ENCODE data around the gene ARHGAP26.

Gene ARHGAP26

GRCh38 chr5:143224672-143225071 lies 454.5 kb downstream of the ARHGAP26 start:
- in situ Hi-C loops (cut with MboI; ENCODE audit: low sequenced_read_pairs), result no loop called here

GRCh38 chr5:143225511-143225910 lies 455.3 kb downstream of the ARHGAP26 start:
- in situ Hi-C loops (cut with MboI; ENCODE audit: low sequenced_read_pairs), result no loop called here

- in situ Hi-C loops (cut with MboI; ENCODE audit: low sequenced_read_pairs), result no loop called here
Measured at GRCh38 chr5:143226361-143226760, 456.2 kb downstream of the ARHGAP26 start.

GRCh38 chr5:143226872-143227271 lies 456.7 kb downstream of the ARHGAP26 start:
- in situ Hi-C loops (cut with MboI; ENCODE audit: low sequenced_read_pairs), result no loop called here

GRCh38 chr5:143227301-143227700 lies 457.1 kb downstream of the ARHGAP26 start:
- in situ Hi-C loops (cut with MboI; ENCODE audit: low sequenced_read_pairs), result no loop called here

GRCh38 chr5:143228597-143229293 lies 458.6 kb downstream of the ARHGAP26 start:
- in situ Hi-C loops (cut with MboI; ENCODE audit: low sequenced_read_pairs), result no loop called here

- in situ Hi-C loops (cut with MboI; ENCODE audit: low sequenced_read_pairs), result no loop called here
Measured at GRCh38 chr5:143229426-143229895, 459.3 kb downstream of the ARHGAP26 start.

- in situ Hi-C loops (cut with MboI; ENCODE audit: low sequenced_read_pairs), result no loop called here
Measured at GRCh38 chr5:143229896-143230675, 459.9 kb downstream of the ARHGAP26 start.

GRCh38 chr5:143230676-143230996 lies 460.5 kb downstream of the ARHGAP26 start:
- in situ Hi-C loops (cut with MboI; ENCODE audit: low sequenced_read_pairs), result no loop called here

GRCh38 chr5:143231416-143231815 lies 461.2 kb downstream of the ARHGAP26 start:
- in situ Hi-C loops (cut with MboI; ENCODE audit: low sequenced_read_pairs), result no loop called here

- in situ Hi-C loops (cut with MboI; ENCODE audit: low sequenced_read_pairs), result no loop called here
Measured at GRCh38 chr5:143231973-143232812, 462.0 kb downstream of the ARHGAP26 start.

GRCh38 chr5:143233031-143233430 lies 462.9 kb downstream of the ARHGAP26 start:
- in situ Hi-C loops (cut with MboI; ENCODE audit: low sequenced_read_pairs), result no loop called here

GRCh38 chr5:143234162-143234842 lies 464.1 kb downstream of the ARHGAP26 start:
- in situ Hi-C loops (cut with MboI; ENCODE audit: low sequenced_read_pairs), result no loop called here

GRCh38 chr5:143235423-143235822 lies 465.2 kb downstream of the ARHGAP26 start:
- in situ Hi-C loops (cut with MboI; ENCODE audit: low sequenced_read_pairs), result no loop called here

GRCh38 chr5:143236682-143237081 lies 466.5 kb downstream of the ARHGAP26 start:
- in situ Hi-C loops (cut with MboI; ENCODE audit: low sequenced_read_pairs), result no loop called here

- in situ Hi-C loops (cut with MboI; ENCODE audit: low sequenced_read_pairs), result no loop called here
Measured at GRCh38 chr5:143237664-143238063, 467.5 kb downstream of the ARHGAP26 start.

GRCh38 chr5:143238620-143239019 lies 468.4 kb downstream of the ARHGAP26 start:
- in situ Hi-C loops (cut with MboI; ENCODE audit: low sequenced_read_pairs), result no loop called here

GRCh38 chr5:143239882-143240518 lies 469.8 kb downstream of the ARHGAP26 start:
- in situ Hi-C loops (cut with MboI; ENCODE audit: low sequenced_read_pairs), result no loop called here

GRCh38 chr5:143241892-143242291 lies 471.7 kb downstream of the ARHGAP26 start:
- in situ Hi-C loops (cut with MboI; ENCODE audit: low sequenced_read_pairs), result no loop called here

- in situ Hi-C loops (cut with MboI; ENCODE audit: low sequenced_read_pairs), result no loop called here
Measured at GRCh38 chr5:143243103-143243502, 472.9 kb downstream of the ARHGAP26 start.
